HG02588 (cell line): ENCODE measurements around the gene ACTMAP.
"Not testable (repeated sequence)": the region's sequence is repeated elsewhere in the genome, so short reads cannot be mapped to it uniquely, and the experiment has no call there.

Source experiments
- ATAC-seq: cut with Tn5 transposase; IDR thresholded peaks from one replicate; pipeline ENCODE4 v1.9.1; 2021; ENCODE audit warnings: mild to moderate bottlenecking, moderate library complexity; ENCODE audit not compliant: unreplicated experiment

Gene ACTMAP

GRCh38 chr19:40776932-40777644 is 26.8 kb upstream of the ACTMAP start:
- peak; percentile 51 for ATAC-seq

GRCh38 chr19:40776364-40776763 is 26.1 kb upstream of the ACTMAP start:
- no peak for ATAC-seq

- no peak for ATAC-seq
Observed at GRCh38 chr19:40775632-40776022, 25.4 kb upstream of the ACTMAP start.

GRCh38 chr19:40774916-40775631 is 24.8 kb upstream of the ACTMAP start, which contains the start of gene MIA:
Gene MIA (plus strand): TSS chr19:40775521. CDS start chr19:40775543, 22 bp downstream.
- no peak for ATAC-seq

GRCh38 chr19:40771101-40771862 is 21.0 kb upstream of the ACTMAP start:
- ATAC-seq = not testable (repeated sequence)

GRCh38 chr19:40768869-40769268 is 18.6 kb upstream of the ACTMAP start:
- no peak for ATAC-seq

GRCh38 chr19:40766385-40766784 is 16.1 kb upstream of the ACTMAP start:
- not testable (repeated sequence) for ATAC-seq

GRCh38 chr19:40763963-40764362 is 13.7 kb upstream of the ACTMAP start:
- no peak for ATAC-seq

- no peak for ATAC-seq
Observed at GRCh38 chr19:40763526-40763925, 13.2 kb upstream of the ACTMAP start.

GRCh38 chr19:40762754-40763470 is 12.6 kb upstream of the ACTMAP start:
- no peak for ATAC-seq

- ATAC-seq = no peak
Observed at GRCh38 chr19:40759352-40759751, 9.1 kb upstream of the ACTMAP start.

GRCh38 chr19:40758491-40758890 is 8.2 kb upstream of the ACTMAP start:
- ATAC-seq = no peak

- ATAC-seq = no peak
Observed at GRCh38 chr19:40756502-40757110, 6.3 kb upstream of the ACTMAP start.

- no peak for ATAC-seq
Observed at GRCh38 chr19:40755791-40756190, 5.5 kb upstream of the ACTMAP start.

- no peak for ATAC-seq
Observed at GRCh38 chr19:40755248-40755624, 5.0 kb upstream of the ACTMAP start.

GRCh38 chr19:40754611-40755247 is 4.5 kb upstream of the ACTMAP start:
- ATAC-seq = no peak

- no peak for ATAC-seq
Observed at GRCh38 chr19:40752257-40752781, 2.0 kb upstream of the ACTMAP start.

GRCh38 chr19:40750874-40751537 is 729 bp upstream of the ACTMAP start, which contains the start of gene SNRPA:
Gene SNRPA (plus strand): TSS chr19:40751203. CDS start chr19:40751409, 206 bp downstream.
- peak; percentile 54 for ATAC-seq

GRCh38 chr19:40747536-40747935 is 2.7 kb downstream of the ACTMAP start:
- no peak for ATAC-seq
